Activated T-helper 2 cell treated with anti-CD3 and anti-CD28 coated beads, Interferon-gamma antibody, Interleukin-2, Interleukin-4, amounts not matched to agents 10 μg/mL and 5 μg/mL and 100 μg/mL, durations not matched to agents 14 hours and 24 hours and 36 hours (primary cell): ENCODE measurements around the gene FNTB. TPM values are rescaled to one million over a fixed set of nuclear protein-coding genes. Genes with fewer than 3 reads are reported as not detected.

Experiments
- DNase-seq: peaks from one replicate; pipeline ENCODE4 v3.0.0; 2021; ENCODE audit warnings: low spot score
- H3K27ac Mint-ChIP-seq: one replicate; pipeline ENCODE4 v1.8.0; 2021; ENCODE audit warnings: mixed read lengths
- H3K27me3 Mint-ChIP-seq: one replicate; pipeline ENCODE4 v1.8.0; 2021; ENCODE audit warnings: low read depth, mixed read lengths
- H3K36me3 Mint-ChIP-seq: one replicate; pipeline ENCODE4 v1.8.0; 2021; ENCODE audit warnings: low read depth, mixed read lengths
- H3K4me1 Mint-ChIP-seq: one replicate; pipeline ENCODE4 v1.8.0; 2021; ENCODE audit warnings: low read depth, mixed read lengths
- H3K4me3 Mint-ChIP-seq: one replicate; pipeline ENCODE4 v1.8.0; 2021; ENCODE audit warnings: low read depth, mild to moderate bottlenecking, moderate library complexity, mixed read lengths
- H3K9me3 Mint-ChIP-seq: one replicate; pipeline ENCODE4 v1.8.0; 2021; ENCODE audit warnings: mixed read lengths
- intact Hi-C: fragments of 100-400 bp; cut with micrococcal nuclease; formaldehyde crosslinking; loops from one replicate; pipeline ENCODE4 v1.15.1; 2023
- total RNA-seq: library from RNA; stranded (reverse); gene quantifications from 2 replicates; pipeline ENCODE4 v1.2.3, GENCODE V29; 2022

The FNTB gene
- total RNA-seq, 1 donor from 2014 or later: 17.5 TPM

GRCh38 chr14:64956697-64957406 is 29.8 kb upstream of the FNTB start:
- H3K9me3 Mint-ChIP-seq: no peaks in the 10 kb centered on the region
- no peak overlapping the region for H3K27ac Mint-ChIP-seq
- no peak overlapping the region for H3K4me3 Mint-ChIP-seq
- no peak for DNase-seq
- peaks cover 3% of the 10 kb centered on the region for H3K4me1 Mint-ChIP-seq
- intact Hi-C loops: no loop called here
- H3K27me3 Mint-ChIP-seq: no peaks in the 10 kb centered on the region
- no peaks in the 10 kb centered on the region for H3K36me3 Mint-ChIP-seq

- H3K27ac Mint-ChIP-seq: no peak overlapping the region
- H3K27me3 Mint-ChIP-seq: no peaks in the 10 kb centered on the region
- intact Hi-C loops: no loop called here
- H3K4me3 Mint-ChIP-seq: no peak overlapping the region
- no peaks in the 10 kb centered on the region for H3K36me3 Mint-ChIP-seq
- DNase-seq: no peak
- H3K9me3 Mint-ChIP-seq: no peaks in the 10 kb centered on the region
- no peaks in the 10 kb centered on the region for H3K4me1 Mint-ChIP-seq
Measured at GRCh38 chr14:64958201-64958600, 28.5 kb upstream of the FNTB start.

GRCh38 chr14:64958743-64959142 is 28.0 kb upstream of the FNTB start:
- Mint-ChIP-seq H3K4me3 (no peak overlapping the region), H3K27ac (no peak overlapping the region), H3K9me3 (no peaks in the 10 kb centered on the region), H3K36me3 (no peaks in the 10 kb centered on the region), H3K27me3 (no peaks in the 10 kb centered on the region), H3K4me1 (no peaks in the 10 kb centered on the region)
- no peak for DNase-seq
- intact Hi-C loops: no loop called here

- no peaks in the 10 kb centered on the region for H3K4me1 Mint-ChIP-seq
- intact Hi-C loops: no loop called here
- DNase-seq: no peak
- no peak overlapping the region for H3K4me3 Mint-ChIP-seq
- H3K36me3 Mint-ChIP-seq: no peaks in the 10 kb centered on the region
- no peaks in the 10 kb centered on the region for H3K9me3 Mint-ChIP-seq
- no peaks in the 10 kb centered on the region for H3K27me3 Mint-ChIP-seq
- H3K27ac Mint-ChIP-seq: no peak overlapping the region
Measured at GRCh38 chr14:64960762-64961276, 25.9 kb upstream of the FNTB start.

GRCh38 chr14:64963611-64964010 is 23.1 kb upstream of the FNTB start:
- no peak for DNase-seq
- no peaks in the 10 kb centered on the region for H3K9me3 Mint-ChIP-seq
- H3K27me3 Mint-ChIP-seq: no peaks in the 10 kb centered on the region
- intact Hi-C loops: no loop called here
- H3K4me1 Mint-ChIP-seq: no peaks in the 10 kb centered on the region
- no peaks in the 10 kb centered on the region for H3K36me3 Mint-ChIP-seq
- no peak overlapping the region for H3K27ac Mint-ChIP-seq
- H3K4me3 Mint-ChIP-seq: no peak overlapping the region

- H3K36me3 Mint-ChIP-seq: no peaks in the 10 kb centered on the region
- peaks cover 4% of the 10 kb centered on the region for H3K27me3 Mint-ChIP-seq
- H3K4me3 Mint-ChIP-seq: no peak overlapping the region
- no peak for DNase-seq
- no peak overlapping the region for H3K27ac Mint-ChIP-seq
- intact Hi-C loops: no loop called here
- H3K9me3 Mint-ChIP-seq: no peaks in the 10 kb centered on the region
- no peaks in the 10 kb centered on the region for H3K4me1 Mint-ChIP-seq
Measured at GRCh38 chr14:64965356-64966000, 21.2 kb upstream of the FNTB start.

- no peaks in the 10 kb centered on the region for H3K36me3 Mint-ChIP-seq
- H3K4me1 Mint-ChIP-seq: no peaks in the 10 kb centered on the region
- intact Hi-C loops: no loop called here
- no peaks in the 10 kb centered on the region for H3K9me3 Mint-ChIP-seq
- no peak for DNase-seq
- H3K27ac Mint-ChIP-seq: no peak overlapping the region
- H3K27me3 Mint-ChIP-seq: peaks cover 11% of the 10 kb centered on the region
- H3K4me3 Mint-ChIP-seq: no peak overlapping the region
Measured at GRCh38 chr14:64966976-64967375, 19.7 kb upstream of the FNTB start.

- no peak for DNase-seq
- intact Hi-C loops: no loop called here
- peaks cover 3% of the 10 kb centered on the region for H3K4me1 Mint-ChIP-seq
- no peak overlapping the region for H3K4me3 Mint-ChIP-seq
- no peak overlapping the region for H3K27ac Mint-ChIP-seq
- no peaks in the 10 kb centered on the region for H3K9me3 Mint-ChIP-seq
- peaks cover 11% of the 10 kb centered on the region for H3K27me3 Mint-ChIP-seq
- H3K36me3 Mint-ChIP-seq: no peaks in the 10 kb centered on the region
Measured at GRCh38 chr14:64968167-64968566, 18.5 kb upstream of the FNTB start.

GRCh38 chr14:64968651-64969050 is 18.0 kb upstream of the FNTB start:
- Mint-ChIP-seq H3K27me3 (peaks cover 11% of the 10 kb centered on the region), H3K27ac (no peak overlapping the region), H3K4me1 (peaks cover 3% of the 10 kb centered on the region), H3K9me3 (no peaks in the 10 kb centered on the region), H3K36me3 (no peaks in the 10 kb centered on the region), H3K4me3 (no peak overlapping the region)
- intact Hi-C loops: no loop called here
- DNase-seq: no peak

GRCh38 chr14:64970041-64970440 is 16.7 kb upstream of the FNTB start:
- no peaks in the 10 kb centered on the region for H3K36me3 Mint-ChIP-seq

GRCh38 chr14:64970776-64971477 is 15.8 kb upstream of the FNTB start:
- Mint-ChIP-seq H3K4me3 (peak overlapping the region; percentile 70), H3K27ac (no peak overlapping the region), H3K4me1 (peaks cover 3% of the 10 kb centered on the region), H3K9me3 (no peaks in the 10 kb centered on the region), H3K36me3 (no peaks in the 10 kb centered on the region), H3K27me3 (peaks cover 11% of the 10 kb centered on the region)
- no peak for DNase-seq
- intact Hi-C loops: no loop called here

More at GRCh38 chr14:64970041-64970440, 16.7 kb upstream of the FNTB start:
- no peak overlapping the region for H3K4me3 Mint-ChIP-seq
- intact Hi-C loops: no loop called here
- H3K9me3 Mint-ChIP-seq: no peaks in the 10 kb centered on the region
- DNase-seq: no peak
- no peak overlapping the region for H3K27ac Mint-ChIP-seq
- H3K4me1 Mint-ChIP-seq: peaks cover 3% of the 10 kb centered on the region
- H3K27me3 Mint-ChIP-seq: peaks cover 11% of the 10 kb centered on the region

- peaks cover 3% of the 10 kb centered on the region for H3K4me1 Mint-ChIP-seq
- H3K36me3 Mint-ChIP-seq: no peaks in the 10 kb centered on the region
- H3K9me3 Mint-ChIP-seq: no peaks in the 10 kb centered on the region
- no peak overlapping the region for H3K27ac Mint-ChIP-seq
- peaks cover 11% of the 10 kb centered on the region for H3K27me3 Mint-ChIP-seq
- intact Hi-C loops: no loop called here
- H3K4me3 Mint-ChIP-seq: peak overlapping the region; percentile 70
- DNase-seq: no peak
Measured at GRCh38 chr14:64971491-64971942, 15.2 kb upstream of the FNTB start.
